IMR-90 (cell line): ENCODE results near the gene C12orf56. TPM values are rescaled to one million over a fixed set of nuclear protein-coding genes. Genes with fewer than 3 reads are reported as not detected.

Source experiments
- ATAC-seq: fragments of 200-7000 bp; cut with Tn5 transposase; 2 replicates; pipeline ENCODE4 v1.9.1; 2020; ENCODE audit warnings: low read depth, mild to moderate bottlenecking, moderate library complexity
- BruUV-seq: library from RNA; stranded (reverse); fragments of 400-500 nt; replicated peaks from 2 replicates; lab custom pipeline; 2021; lab: Mats Ljungman, UMichigan
- CTCF ChIA-PET: fragments of 300-600 bp; formaldehyde crosslinking; extraction: SDS; loops from one replicate; lab custom pipeline; 2021; ENCODE audit warnings: antibody characterized with exemption; lab: Yijun Ruan, JAX
- POLR2A ChIA-PET: fragments of 300-600 bp; sonication (Branson Sonifier 250); formaldehyde crosslinking; loops from one replicate; lab custom pipeline; 2022; ENCODE audit warnings: antibody characterized with exemption; ENCODE audit not compliant: unreplicated experiment; lab: Charles Lee
- DNase-seq: peaks from one replicate; pipeline ENCODE4 v3.0.0; 2013
- H2AFZ ChIP-seq: replicated peaks from 2 replicates; pipeline ENCODE3; 2013; ENCODE audit warnings: low read length, mild to moderate bottlenecking; ENCODE audit not compliant: poor library complexity
- H2AK5ac ChIP-seq: 2 replicates; pipeline ENCODE4 v1.6.1; 2013; ENCODE audit warnings: low read depth, low read length, inconsistent platforms
- H2AK9ac ChIP-seq: replicated peaks from 2 replicates; pipeline ENCODE3; 2013; ENCODE audit warnings: mild to moderate bottlenecking, low read depth, low read length, moderate library complexity; ENCODE audit not compliant: poor library complexity
- H2BK120ac ChIP-seq: 2 replicates; pipeline ENCODE4 v1.6.1; 2013; ENCODE audit warnings: low read depth, low read length, inconsistent platforms
- H2BK15ac ChIP-seq: 3 replicates; pipeline ENCODE4 v1.6.1; 2013; ENCODE audit warnings: low read depth, low read length, inconsistent platforms
- H2BK20ac ChIP-seq: 2 replicates; pipeline ENCODE4 v1.6.1; 2013; ENCODE audit warnings: low read depth, mild to moderate bottlenecking, inconsistent platforms, low read length, moderate library complexity
- H2BK5ac ChIP-seq: 2 replicates; pipeline ENCODE4 v1.6.1; 2013; ENCODE audit warnings: mild to moderate bottlenecking, low read depth, low read length, inconsistent platforms; ENCODE audit not compliant: poor library complexity, severe bottlenecking
- H3K14ac ChIP-seq: replicated peaks from 2 replicates; pipeline ENCODE4 v1.6.1; 2013; ENCODE audit warnings: low read depth, low read length, inconsistent platforms
- H3K18ac ChIP-seq: 2 replicates; pipeline ENCODE4 v1.6.1; 2013; ENCODE audit warnings: low read depth, low read length, control low read depth
- H3K23ac ChIP-seq: 2 replicates; pipeline ENCODE4 v1.6.1; 2013; ENCODE audit warnings: low read depth, low read length, inconsistent platforms
- H3K27ac ChIP-seq: 2 replicates; pipeline ENCODE4 v1.5.1; 2013; ENCODE audit warnings: mild to moderate bottlenecking, control low read depth, low read length; ENCODE audit not compliant: insufficient read depth
- H3K27me3 ChIP-seq: 2 replicates; pipeline ENCODE4 v1.6.1; 2013; ENCODE audit warnings: low read length; ENCODE audit not compliant: control insufficient read depth, insufficient read depth
- H3K36me3 ChIP-seq: 2 replicates; pipeline ENCODE4 v1.6.1; 2013; ENCODE audit warnings: low read length, mixed read lengths; ENCODE audit not compliant: control insufficient read depth, insufficient read depth
- H3K4ac ChIP-seq: 2 replicates; pipeline ENCODE4 v1.6.1; 2013; ENCODE audit warnings: low read depth, low read length, inconsistent platforms
- H3K4me1 ChIP-seq: 2 replicates; pipeline ENCODE4 v1.6.1; 2013; ENCODE audit warnings: low read length, mixed read lengths; ENCODE audit not compliant: control insufficient read depth, insufficient read depth
- H3K4me2 ChIP-seq: 2 replicates; pipeline ENCODE4 v1.6.1; 2013; ENCODE audit warnings: low read depth, mild to moderate bottlenecking, control low read depth, low read length, moderate library complexity
- H3K4me3 ChIP-seq: 2 replicates; pipeline ENCODE4 v1.5.1; 2013; ENCODE audit warnings: low read depth, mild to moderate bottlenecking, control low read depth, low read length, moderate library complexity; ENCODE audit not compliant: insufficient read depth
- H3K56ac ChIP-seq: 2 replicates; pipeline ENCODE4 v1.6.1; 2013; ENCODE audit warnings: low read length, inconsistent platforms; ENCODE audit not compliant: insufficient read depth; ENCODE audit errors: extremely low read depth
- H3K79me1 ChIP-seq, 2 experiments: 2 replicates each; pipeline ENCODE4 v1.6.1; 2013; ENCODE audit warnings: low read length in 2 of 2, inconsistent platforms in 1 of 2, low read depth in 1 of 2
- H3K9ac ChIP-seq: 2 replicates; pipeline ENCODE4 v1.6.1; 2013; ENCODE audit warnings: low read depth, low read length, control low read depth
- H3K9me1 ChIP-seq: 2 replicates; pipeline ENCODE4 v1.6.1; 2013; ENCODE audit warnings: low read length, inconsistent platforms; ENCODE audit not compliant: insufficient read depth
- H3K9me3 ChIP-seq: 2 replicates; pipeline ENCODE4 v1.6.1; 2013; ENCODE audit warnings: low read length; ENCODE audit not compliant: control insufficient read depth, insufficient read depth
- H4K20me1 ChIP-seq: 2 replicates; pipeline ENCODE4 v1.6.1; 2013; ENCODE audit warnings: low read length, inconsistent platforms; ENCODE audit not compliant: insufficient read depth
- H4K5ac ChIP-seq: 2 replicates; pipeline ENCODE4 v1.6.1; 2013; ENCODE audit warnings: mild to moderate bottlenecking, low read depth, low read length, control low read depth
- H4K8ac ChIP-seq, 2 experiments: 2 replicates each; pipeline ENCODE4 v1.6.1; 2013; ENCODE audit warnings: low read depth in 2 of 2, low read length in 2 of 2, control low read depth in 1 of 2, inconsistent platforms in 1 of 2
- H4K91ac ChIP-seq: 2 replicates; pipeline ENCODE4 v1.6.1; 2013; ENCODE audit warnings: low read depth, low read length, inconsistent platforms; ENCODE audit not compliant: insufficient read depth
- NFE2L2 ChIP-seq: fragments of 150-350 bp; IDR thresholded peaks from 2 replicates; pipeline ENCODE4 v1.6.1; 2016; ENCODE audit warnings: low read depth, mild to moderate bottlenecking, low read length
- RFX5 ChIP-seq: IDR thresholded peaks from 2 replicates; pipeline ENCODE4 v1.8.0; 2012; ENCODE audit warnings: low read depth, mild to moderate bottlenecking, low read length, moderate library complexity
- WGBS, 2 experiments: methylation state at CpG; one replicate each; pipeline versions ENCODE4 v1.1.5 to v1.1.7; 2013; ENCODE audit warnings: missing lambda C conversion rate in 2 of 2; ENCODE audit not compliant: insufficient read length in 1 of 2; ENCODE audit errors: extremely low coverage in 2 of 2; 5-methylcytosine and 5-hydroxymethylcytosine counted together
- dilution Hi-C: fragments of 300-500 bp; cut with HindIII; formaldehyde crosslinking; loops from one replicate; pipeline ENCODE4 v1.14.3; 2018; ENCODE audit warnings: low sequenced_read_pairs; ENCODE audit not compliant: unreplicated experiment
- in situ Hi-C: fragments of 300-500 bp; cut with MboI; formaldehyde crosslinking; loops from 3 replicates; pipeline ENCODE4 v1.14.3; 2019; ENCODE audit warnings: low sequenced_read_pairs, inconsistent platforms, mixed read lengths
- intact Hi-C: fragments of 100-400 bp; cut with micrococcal nuclease; formaldehyde crosslinking; loops from 2 replicates; pipeline ENCODE4 v1.10.0; 2022
- polyA plus RNA-seq, 3 experiments: library from polyadenylated mRNA; depleted of rRNA; stranded (reverse); fragments of >200 nt; gene quantifications; 2 replicates each; pipeline ENCODE4 v1.2.3, GENCODE V29; 2012; ENCODE audit warnings: low replicate concordance in 1 of 3
- total RNA-seq: library from RNA; depleted of rRNA; stranded (reverse); fragments of >200 nt; gene quantifications from 2 replicates; pipeline ENCODE4 v1.2.3, GENCODE V29; 2012
- TF ChIP-seq, protein P1 (sequence below): fragments of 150-350 bp; IDR thresholded peaks from 2 replicates; pipeline ENCODE4 v1.6.1; 2016; ENCODE audit warnings: low read depth, mild to moderate bottlenecking, low read length, moderate library complexity, borderline replicate concordance

Gene C12orf56
- total and polyA plus RNA-seq, 2 of the 4 experiments (the other 2 are of a cell fraction): 0.09 TPM; not detected in 1

DNA sequence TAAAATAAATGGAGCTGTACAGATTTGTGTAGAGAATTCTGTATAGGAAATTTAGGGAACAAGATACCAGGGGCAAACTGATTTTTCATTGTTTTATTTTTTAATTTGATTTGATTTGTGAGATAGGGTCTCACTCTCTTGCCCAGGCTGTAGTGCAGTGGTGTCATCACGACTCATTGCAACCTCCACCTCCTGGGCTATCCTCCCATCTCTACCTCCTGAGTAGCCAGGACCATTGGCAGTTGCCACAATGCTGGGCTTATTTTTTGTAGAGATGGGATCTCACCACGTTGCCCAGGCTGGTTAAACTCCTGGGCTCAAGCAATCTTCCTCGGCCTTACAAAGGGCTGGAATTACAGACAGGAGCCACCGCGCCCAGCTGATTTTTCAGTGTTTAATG is 43.4 kb upstream of the C12orf56 start:
- no peak overlapping the region for H3K4me2 ChIP-seq
- H3K79me1 ChIP-seq: peaks cover 25 to 37% of the 10 kb centered on the region in 2 experiments
- no peaks in the 10 kb centered on the region for H3K4me1 ChIP-seq
- H2BK20ac ChIP-seq: no peak overlapping the region
- no peak overlapping the region for H3K14ac ChIP-seq
- dilution Hi-C loops: no loop called here
- no peak overlapping the region for H4K5ac ChIP-seq
- no peak for DNase-seq
- peaks cover 67% of the 10 kb centered on the region for H3K36me3 ChIP-seq
- no peaks in the 10 kb centered on the region for H3K9me3 ChIP-seq
- H4K8ac ChIP-seq: no peak overlapping the region
- H4K91ac ChIP-seq: no peak overlapping the region
- no peak overlapping the region for H2AK9ac ChIP-seq
- no peak overlapping the region for H3K23ac ChIP-seq
- H2AFZ ChIP-seq: no peak overlapping the region
- no peak overlapping the region for H3K18ac ChIP-seq
- no peak overlapping the region for H2AK5ac ChIP-seq
- peaks cover 3% of the 10 kb centered on the region for H3K9me1 ChIP-seq
- no peak overlapping the region for H2BK120ac ChIP-seq
- no peak overlapping the region for H3K4me3 ChIP-seq
- no peak overlapping the region for H3K9ac ChIP-seq
- no peak overlapping the region for H3K56ac ChIP-seq
- in situ Hi-C loops: no loop called here
- no peak overlapping the region for H2BK15ac ChIP-seq
- TF ChIP-seq NFE2L2 (no peak), RFX5 (no peak)
- TF ChIP-seq, protein P1, sequence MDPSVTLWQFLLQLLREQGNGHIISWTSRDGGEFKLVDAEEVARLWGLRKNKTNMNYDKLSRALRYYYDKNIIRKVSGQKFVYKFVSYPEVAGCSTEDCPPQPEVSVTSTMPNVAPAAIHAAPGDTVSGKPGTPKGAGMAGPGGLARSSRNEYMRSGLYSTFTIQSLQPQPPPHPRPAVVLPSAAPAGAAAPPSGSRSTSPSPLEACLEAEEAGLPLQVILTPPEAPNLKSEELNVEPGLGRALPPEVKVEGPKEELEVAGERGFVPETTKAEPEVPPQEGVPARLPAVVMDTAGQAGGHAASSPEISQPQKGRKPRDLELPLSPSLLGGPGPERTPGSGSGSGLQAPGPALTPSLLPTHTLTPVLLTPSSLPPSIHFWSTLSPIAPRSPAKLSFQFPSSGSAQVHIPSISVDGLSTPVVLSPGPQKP: no peak
- H2BK5ac ChIP-seq: no peak overlapping the region
- peaks cover 14% of the 10 kb centered on the region; the same call in 1 of the 2 replicates for H4K20me1 ChIP-seq
- CTCF ChIA-PET: no interaction called here
- no peaks in the 10 kb centered on the region for H3K27me3 ChIP-seq
- no peak for ATAC-seq
- no peak overlapping the region for H3K27ac ChIP-seq
- BruUV-seq: no TSS peak
- no CpG with 5 or more reads among the region's 5 CpGs for WGBS, 2 experiments
- no peak overlapping the region for H3K4ac ChIP-seq
- intact Hi-C loops: loop anchor here (5.0 kb wide), 1 partner anchor 63 kb away; no protein-coding TSS in a partner anchor
- POLR2A ChIA-PET: no interaction called here
